ENCODE results near the gene SLC41A1.

The SLC41A1 gene

DNA sequence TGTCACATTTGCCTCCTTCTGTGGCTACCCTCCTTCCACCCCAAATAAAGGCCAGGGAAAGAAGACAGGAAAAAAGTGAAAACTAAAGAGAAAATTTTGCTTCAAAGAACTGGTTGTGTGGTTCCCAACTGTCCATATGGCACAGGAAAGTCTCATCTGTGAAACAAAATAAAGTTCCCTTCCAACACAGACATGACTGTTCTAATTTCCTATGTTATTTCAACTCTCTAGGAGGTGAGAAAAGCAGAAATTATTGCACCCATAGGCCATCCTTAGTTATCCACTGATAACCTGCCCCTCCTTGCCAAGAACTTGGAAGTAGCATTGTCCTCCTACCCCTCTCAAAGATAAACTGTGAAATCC is 29.6 kb downstream of the SLC41A1 start:
- TF ChIP-seq, protein P1, sequence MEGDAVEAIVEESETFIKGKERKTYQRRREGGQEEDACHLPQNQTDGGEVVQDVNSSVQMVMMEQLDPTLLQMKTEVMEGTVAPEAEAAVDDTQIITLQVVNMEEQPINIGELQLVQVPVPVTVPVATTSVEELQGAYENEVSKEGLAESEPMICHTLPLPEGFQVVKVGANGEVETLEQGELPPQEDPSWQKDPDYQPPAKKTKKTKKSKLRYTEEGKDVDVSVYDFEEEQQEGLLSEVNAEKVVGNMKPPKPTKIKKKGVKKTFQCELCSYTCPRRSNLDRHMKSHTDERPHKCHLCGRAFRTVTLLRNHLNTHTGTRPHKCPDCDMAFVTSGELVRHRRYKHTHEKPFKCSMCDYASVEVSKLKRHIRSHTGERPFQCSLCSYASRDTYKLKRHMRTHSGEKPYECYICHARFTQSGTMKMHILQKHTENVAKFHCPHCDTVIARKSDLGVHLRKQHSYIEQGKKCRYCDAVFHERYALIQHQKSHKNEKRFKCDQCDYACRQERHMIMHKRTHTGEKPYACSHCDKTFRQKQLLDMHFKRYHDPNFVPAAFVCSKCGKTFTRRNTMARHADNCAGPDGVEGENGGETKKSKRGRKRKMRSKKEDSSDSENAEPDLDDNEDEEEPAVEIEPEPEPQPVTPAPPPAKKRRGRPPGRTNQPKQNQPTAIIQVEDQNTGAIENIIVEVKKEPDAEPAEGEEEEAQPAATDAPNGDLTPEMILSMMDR (IDR thresholded peaks at IDR 0.05; ENCODE audit: borderline replicate concordance, control extremely low read depth, extremely low read depth, insufficient read depth, missing control alignments): no peak
- DNase-seq (ENCODE audit: low spot score): no peak
- in situ Hi-C loops (cut with MboI; ENCODE audit: low sequenced_read_pairs, unreplicated experiment): loop anchor here (25.0 kb wide), 1 partner anchor 329 kb away; the partner anchor contains the start of gene AVPR1B

- in situ Hi-C loops (cut with MboI; ENCODE audit: low sequenced_read_pairs, unreplicated experiment): loop anchor here (25.0 kb wide), 1 partner anchor 329 kb away; the partner anchor contains the start of gene AVPR1B
- DNase-seq (ENCODE audit: low spot score): no peak
- TF ChIP-seq, protein P1 (IDR thresholded peaks at IDR 0.05; ENCODE audit: borderline replicate concordance, control extremely low read depth, extremely low read depth, insufficient read depth, missing control alignments): no peak
Measured at GRCh38 chr1:205782627-205783432, 30.2 kb downstream of the SLC41A1 start.

- in situ Hi-C loops (cut with MboI; ENCODE audit: low sequenced_read_pairs, unreplicated experiment): loop anchor here (25.0 kb wide), 1 partner anchor 332 kb away; the partner anchor contains the start of gene AVPR1B
- DNase-seq (ENCODE audit: low spot score): no peak
- TF ChIP-seq, protein P1 (IDR thresholded peaks at IDR 0.05; ENCODE audit: borderline replicate concordance, control extremely low read depth, extremely low read depth, insufficient read depth, missing control alignments): no peak
Measured at GRCh38 chr1:205780335-205780734, 32.7 kb downstream of the SLC41A1 start.

- TF ChIP-seq, protein P1 (IDR thresholded peaks at IDR 0.05; ENCODE audit: borderline replicate concordance, control extremely low read depth, extremely low read depth, insufficient read depth, missing control alignments): no peak
- no peak for DNase-seq (ENCODE audit: low spot score)
- in situ Hi-C loops (cut with MboI; ENCODE audit: low sequenced_read_pairs, unreplicated experiment): loop anchor here (25.0 kb wide), 1 partner anchor 334 kb away; the partner anchor contains the start of gene AVPR1B
Measured at GRCh38 chr1:205777994-205778393, 35.0 kb downstream of the SLC41A1 start.

- TF ChIP-seq, protein P1 (IDR thresholded peaks at IDR 0.05; ENCODE audit: borderline replicate concordance, control extremely low read depth, extremely low read depth, insufficient read depth, missing control alignments): no peak
- no peak for DNase-seq (ENCODE audit: low spot score)
- in situ Hi-C loops (cut with MboI; ENCODE audit: low sequenced_read_pairs, unreplicated experiment): loop anchor here (25.0 kb wide), 1 partner anchor 337 kb away; the partner anchor contains the start of gene AVPR1B
Measured at GRCh38 chr1:205775717-205776056, 37.3 kb downstream of the SLC41A1 start.

DNA sequence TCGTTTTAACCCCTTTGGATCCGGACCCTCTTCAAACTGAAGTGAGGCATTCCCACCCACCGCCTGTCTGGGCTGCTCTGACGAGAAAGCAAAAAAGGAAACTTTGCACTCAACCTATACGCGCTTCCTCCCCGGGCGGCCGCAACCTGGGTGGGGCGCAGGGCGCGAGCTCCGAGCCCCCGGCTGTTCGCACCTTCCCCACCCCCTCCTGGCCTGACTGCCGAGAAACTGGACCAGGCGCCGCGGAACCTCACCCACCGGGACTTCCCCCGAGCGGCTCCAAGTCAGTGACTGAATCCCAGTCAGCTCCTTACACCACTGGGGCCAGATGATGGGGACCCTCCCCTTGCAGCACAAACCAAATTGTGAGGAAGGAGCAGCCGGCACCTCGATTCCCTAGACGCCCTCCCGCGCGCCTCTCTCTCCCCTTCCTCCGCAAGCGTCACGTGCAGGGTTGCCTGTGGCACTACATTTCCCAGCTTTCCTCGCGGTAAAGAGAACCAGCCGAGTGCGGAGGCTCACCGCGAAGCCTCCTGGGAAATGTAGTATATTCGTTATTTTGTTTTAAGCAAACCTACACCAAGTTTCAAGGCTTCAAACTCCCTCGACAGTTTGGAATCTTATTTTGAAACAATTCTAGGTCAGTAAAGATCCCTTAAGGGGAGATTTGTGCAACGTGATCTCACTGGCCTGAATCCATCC is 37.8 kb downstream of the SLC41A1 start, which contains the start of gene RAB29:
Gene RAB29, minus strand, starts transcription at position 468 of the 702 bp plus-strand sequence. CDS start 526 bp downstream, outside the sequence.
- peak; percentile 83 for DNase-seq (ENCODE audit: low spot score)
- TF ChIP-seq, protein P1 (IDR thresholded peaks at IDR 0.05; ENCODE audit: borderline replicate concordance, control extremely low read depth, extremely low read depth, insufficient read depth, missing control alignments): no peak
- in situ Hi-C loops (cut with MboI; ENCODE audit: low sequenced_read_pairs, unreplicated experiment): loop anchor here (25.0 kb wide), 1 partner anchor 337 kb away; the partner anchor contains the start of gene AVPR1B
